K562 treated with DMSO at 1 percent for 24 hours (cell line): ENCODE data around the gene EGFL8. TPM values are rescaled to one million over a fixed set of nuclear protein-coding genes. Genes with fewer than 3 reads are reported as not detected.

Source experiments
- total RNA-seq: library from RNA; unstranded; fragments of 300-600 nt; gene quantifications from 2 replicates; pipeline ENCODE4 v1.2.3, GENCODE V29; 2022; ENCODE audit warnings: low read depth; ENCODE audit not compliant: insufficient read depth

Gene EGFL8
- total RNA-seq = 10.0 and 12.0 TPM in 2 replicates

DNA sequence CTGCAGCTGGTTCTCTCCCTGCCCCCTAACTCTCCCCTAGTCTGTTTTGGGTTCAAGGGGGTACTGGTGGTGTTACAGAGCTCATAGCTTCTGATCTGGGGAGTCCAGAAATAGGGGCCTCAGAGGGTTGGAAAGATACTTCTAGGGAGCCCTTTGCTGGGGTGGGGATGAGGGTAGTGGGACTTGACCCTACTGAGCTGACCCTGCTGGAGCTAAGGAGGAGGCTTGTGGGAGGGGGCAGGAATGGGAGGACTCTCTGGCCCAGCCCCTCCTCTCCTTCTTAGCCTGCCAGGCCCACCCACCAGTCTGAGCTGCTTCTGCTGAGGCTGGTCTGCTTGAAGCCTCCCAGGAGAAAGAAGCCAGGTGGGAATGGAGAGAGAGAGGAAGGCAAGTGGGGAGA is at the start of gene EGFL8:
TSS of gene EGFL8 (plus strand) at position 301 of the 400 bp plus-strand sequence. CDS start 1,571 bp downstream, outside the sequence.

DNA sequence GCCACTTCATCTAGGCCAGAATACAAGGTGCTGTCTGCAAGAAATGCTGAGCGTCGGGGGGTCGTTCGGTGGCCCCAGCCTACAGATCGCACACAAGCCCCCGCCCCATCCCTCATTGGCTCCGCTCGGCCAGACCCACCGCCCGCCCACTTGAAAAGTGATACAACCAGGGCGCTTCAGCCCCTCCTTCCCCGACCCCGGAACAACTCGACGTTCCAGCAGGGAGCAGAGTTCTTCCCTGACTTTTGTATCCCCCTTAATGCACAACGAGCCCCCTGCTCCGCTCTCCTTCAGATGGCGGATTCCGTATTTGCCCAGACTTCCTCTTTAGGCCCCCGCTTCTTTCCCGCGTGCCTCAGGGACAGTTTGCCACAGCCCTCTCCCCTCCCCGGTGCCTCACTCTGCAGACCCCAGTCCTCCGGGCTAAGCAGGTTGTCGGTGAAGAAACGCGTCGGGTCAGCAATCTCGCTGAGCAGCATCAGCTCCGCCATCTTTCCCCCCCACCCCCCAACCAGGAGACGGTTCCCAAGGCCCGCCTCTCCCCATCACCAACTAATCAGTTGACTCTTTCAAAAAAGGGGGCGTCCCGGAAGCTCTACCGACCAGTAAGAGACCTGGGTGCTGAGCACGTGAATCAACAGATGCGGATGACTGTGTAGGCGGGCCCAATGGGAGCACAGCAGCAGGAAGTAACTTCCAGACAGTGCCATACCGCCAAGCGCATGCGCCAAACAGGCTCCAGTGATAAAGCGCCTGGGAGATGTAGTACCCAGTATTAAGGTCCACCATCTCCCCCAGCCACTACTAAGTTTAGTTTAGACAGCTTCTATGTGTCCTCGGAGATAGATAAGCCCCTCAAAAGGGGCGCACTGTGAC is 36.4 kb upstream of the EGFL8 start, which contains the start of gene ATF6B:
TSS of gene ATF6B (minus strand) at position 530 of the 876 bp plus-strand sequence. CDS start at position 491, 39 bp downstream.

DNA sequence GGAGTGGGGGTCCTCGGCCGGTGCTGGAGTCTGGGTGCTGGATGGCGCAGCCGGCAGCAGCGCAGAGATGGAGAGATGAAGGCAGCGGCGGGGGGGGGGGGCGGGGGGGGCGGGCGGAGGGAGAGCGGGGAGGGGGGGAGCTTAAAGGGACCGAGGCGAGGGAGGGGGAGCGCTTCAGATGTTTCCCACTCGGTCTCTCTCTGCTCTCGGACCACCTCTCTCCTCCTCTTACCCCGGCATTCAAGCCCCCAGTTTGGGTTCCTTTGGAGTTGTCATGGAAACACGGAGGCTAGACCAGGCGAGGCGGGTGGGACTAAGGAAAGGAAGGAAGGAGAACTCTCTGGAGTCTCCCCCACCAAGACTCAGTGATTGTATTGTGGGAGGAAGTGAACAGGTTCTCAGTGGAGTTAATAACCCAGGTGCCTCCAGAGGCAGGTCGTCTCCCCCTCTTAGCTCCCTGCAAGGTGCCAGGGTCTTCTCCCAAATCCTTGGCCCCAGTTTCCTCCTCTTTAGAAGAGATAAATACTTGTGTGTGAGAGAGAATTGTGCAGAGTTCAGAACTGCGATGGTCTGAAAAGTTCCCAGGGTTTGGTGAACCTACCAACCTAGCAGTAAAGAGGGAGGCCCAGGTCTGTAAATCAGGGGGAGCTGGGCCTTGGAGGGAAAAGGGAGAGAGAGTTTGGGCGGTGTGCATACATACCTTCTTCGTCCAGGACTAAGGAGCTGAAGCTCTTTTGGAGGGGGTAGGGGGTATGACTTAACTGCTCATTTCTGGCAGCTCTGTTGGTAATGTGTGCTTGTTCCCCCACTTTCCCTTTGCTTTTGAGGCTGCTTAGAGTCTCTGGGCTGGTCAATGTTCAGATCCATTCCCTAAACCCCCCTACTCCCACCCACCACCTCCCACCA is 12.3 kb upstream of the EGFL8 start, which contains the start of gene PRRT1:
TSS of gene PRRT1 (minus strand) at position 77 of the 906 bp plus-strand sequence. CDS start 112 bp downstream, outside the sequence.

DNA sequence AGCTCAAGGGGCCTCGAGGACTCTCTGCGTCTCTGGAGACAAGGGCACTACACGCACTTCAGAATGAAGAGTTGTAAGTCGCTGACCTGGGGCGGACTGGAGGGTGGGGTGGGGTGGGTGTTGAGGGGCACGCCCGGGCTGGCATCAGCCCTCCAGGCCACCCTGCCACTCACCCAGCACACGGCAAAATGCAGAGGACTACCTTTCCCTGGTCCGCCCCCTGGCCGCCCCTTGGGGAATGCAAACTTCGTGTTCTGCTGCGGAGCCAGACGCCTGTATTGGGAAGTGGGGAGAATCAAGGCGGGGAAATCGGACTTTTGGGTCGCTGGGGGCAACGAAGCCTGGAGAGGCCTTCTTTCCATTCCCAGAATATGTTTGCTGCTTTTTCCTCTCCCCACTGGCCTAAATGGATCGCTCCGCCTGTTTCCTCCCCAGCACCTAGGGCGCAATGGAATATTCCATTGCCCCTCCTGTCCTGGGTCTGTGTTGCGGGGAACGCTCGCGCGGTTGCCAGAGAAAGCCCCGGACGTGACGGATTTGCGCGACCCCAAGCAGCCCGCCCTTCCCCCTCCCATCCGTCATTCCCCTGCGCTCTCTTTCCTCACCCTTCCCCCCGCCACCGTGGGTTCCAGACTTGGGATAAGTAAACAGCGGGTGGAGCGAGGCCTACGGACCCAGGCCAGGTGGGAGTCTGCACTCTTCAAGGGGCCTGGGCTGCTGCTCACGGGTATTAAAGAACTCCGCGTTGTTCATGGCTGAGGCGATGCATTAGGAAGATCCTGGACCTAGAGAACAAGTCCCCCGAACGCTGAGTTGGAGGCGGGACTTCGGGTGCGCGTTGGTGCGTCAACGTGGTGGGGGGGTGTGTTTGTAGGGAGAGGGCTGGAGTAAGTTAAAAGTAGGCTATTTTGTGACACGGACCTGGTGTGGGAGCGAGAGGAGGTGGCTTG is 10.6 kb upstream of the EGFL8 start, which contains the start of gene PPT2:
TSS of gene PPT2 (plus strand) at position 578 of the 950 bp plus-strand sequence. CDS start 454 bp downstream, outside the sequence.

DNA sequence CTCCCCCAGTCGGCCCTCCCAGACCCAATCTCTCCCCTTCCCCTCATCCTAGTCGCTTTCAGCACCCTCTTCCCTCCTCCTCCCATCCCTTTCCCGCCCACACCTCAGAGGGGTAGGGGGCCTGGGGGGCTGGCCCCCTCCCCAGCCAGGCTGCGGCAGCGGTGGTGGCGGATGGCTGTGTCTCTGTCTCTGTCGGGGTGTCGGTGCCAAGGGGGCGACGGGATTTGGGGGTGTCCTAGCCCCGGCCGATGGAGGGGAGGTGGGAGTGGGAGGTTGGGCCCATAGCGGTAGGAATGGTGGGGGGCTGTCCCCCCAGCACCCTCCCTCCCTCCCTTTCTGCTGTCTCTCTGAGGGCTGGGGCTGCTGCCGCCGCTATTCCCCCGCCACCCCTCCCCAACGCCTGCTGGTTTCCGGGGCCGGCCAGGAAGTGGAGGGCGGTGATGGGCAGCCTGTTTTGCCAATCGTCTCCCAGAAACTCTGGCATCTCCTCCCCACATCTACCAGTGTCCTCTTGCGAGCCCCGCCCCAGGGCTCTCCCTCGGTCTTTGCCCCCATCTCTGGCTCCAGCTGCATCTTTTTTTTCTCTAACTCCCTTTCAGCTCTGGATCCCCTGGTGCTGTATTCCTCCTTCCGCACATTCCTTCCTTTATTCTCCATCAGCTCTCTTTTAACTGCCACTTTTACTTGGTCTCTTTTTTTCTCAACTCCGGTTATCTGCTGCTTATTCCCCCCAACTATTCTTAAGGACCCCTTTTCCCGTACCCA is 11.5 kb downstream of the EGFL8 start, which contains the start of gene AGPAT1:
TSS of gene AGPAT1 (minus strand) at position 374 of the 765 bp plus-strand sequence. CDS start 4,588 bp downstream, outside the sequence.

DNA sequence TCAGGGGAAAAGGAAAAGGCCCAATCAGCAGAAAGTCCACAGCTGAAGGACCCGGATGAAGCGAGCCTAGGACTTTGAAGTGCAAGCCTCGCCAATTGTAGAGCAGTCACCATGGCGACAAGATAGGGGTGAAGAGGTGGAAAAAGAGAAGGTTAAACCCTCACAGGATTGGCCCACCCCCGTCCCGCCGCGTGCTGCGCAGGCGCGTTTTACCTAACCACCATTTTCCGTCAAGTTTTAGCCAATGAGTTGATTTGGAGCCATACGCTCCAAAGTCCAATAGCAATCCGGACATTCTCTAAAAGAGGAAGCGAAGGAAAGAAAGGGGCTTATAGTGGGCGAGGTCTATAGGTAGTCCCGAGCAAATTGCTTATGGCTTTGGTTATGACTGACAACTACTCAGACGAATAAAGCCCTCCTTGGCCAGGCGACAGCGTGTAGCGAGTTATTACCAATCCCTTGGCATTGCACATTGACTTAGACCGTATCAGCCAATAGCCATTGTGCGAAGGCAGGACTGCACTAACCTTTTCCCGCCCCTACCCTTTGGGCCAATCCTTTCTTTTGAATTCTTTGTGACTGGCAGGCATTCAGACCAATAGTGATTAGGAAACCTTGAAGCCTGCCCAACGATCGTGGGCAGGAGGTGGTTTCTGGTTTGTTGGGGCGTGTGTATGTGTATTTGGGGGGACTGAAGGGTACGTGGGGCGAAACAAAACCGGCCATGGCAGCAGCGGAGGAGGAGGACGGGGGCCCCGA is 13.6 kb downstream of the EGFL8 start, which contains the start of gene RNF5:
TSS of gene RNF5 (plus strand) at position 618 of the 759 bp plus-strand sequence. CDS start at position 725, 107 bp downstream.

DNA sequence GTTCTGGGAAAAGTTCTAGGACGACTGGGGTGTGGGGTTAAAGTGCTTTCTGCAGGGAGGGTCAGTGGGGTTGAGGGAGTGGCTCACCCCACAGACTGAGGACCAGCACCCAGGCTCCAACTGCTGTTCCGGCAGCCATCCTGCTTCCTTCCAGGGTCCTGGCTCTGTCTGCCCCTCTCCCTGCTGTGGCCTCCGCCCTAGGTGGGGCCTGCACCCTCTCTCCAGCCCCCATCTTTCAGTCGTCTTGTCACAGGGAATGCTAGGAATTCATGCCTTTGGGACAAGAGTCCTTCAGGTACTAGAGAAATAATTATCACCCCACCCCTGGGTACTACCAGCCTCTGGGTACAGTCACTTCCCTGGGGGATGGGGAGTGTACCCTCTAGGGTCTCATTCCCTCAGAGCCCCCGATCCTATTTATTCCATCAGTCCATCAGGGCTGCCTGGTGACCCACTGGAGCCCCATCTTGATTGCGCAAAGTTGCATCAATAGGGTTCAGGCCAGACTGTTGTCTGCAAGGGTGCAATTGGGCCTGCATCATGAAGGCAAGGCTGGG is 19.8 kb downstream of the EGFL8 start, which contains the start of gene AGER:
TSS of gene AGER (minus strand) at position 170 of the 557 bp plus-strand sequence. CDS start at position 139, 31 bp downstream.

DNA sequence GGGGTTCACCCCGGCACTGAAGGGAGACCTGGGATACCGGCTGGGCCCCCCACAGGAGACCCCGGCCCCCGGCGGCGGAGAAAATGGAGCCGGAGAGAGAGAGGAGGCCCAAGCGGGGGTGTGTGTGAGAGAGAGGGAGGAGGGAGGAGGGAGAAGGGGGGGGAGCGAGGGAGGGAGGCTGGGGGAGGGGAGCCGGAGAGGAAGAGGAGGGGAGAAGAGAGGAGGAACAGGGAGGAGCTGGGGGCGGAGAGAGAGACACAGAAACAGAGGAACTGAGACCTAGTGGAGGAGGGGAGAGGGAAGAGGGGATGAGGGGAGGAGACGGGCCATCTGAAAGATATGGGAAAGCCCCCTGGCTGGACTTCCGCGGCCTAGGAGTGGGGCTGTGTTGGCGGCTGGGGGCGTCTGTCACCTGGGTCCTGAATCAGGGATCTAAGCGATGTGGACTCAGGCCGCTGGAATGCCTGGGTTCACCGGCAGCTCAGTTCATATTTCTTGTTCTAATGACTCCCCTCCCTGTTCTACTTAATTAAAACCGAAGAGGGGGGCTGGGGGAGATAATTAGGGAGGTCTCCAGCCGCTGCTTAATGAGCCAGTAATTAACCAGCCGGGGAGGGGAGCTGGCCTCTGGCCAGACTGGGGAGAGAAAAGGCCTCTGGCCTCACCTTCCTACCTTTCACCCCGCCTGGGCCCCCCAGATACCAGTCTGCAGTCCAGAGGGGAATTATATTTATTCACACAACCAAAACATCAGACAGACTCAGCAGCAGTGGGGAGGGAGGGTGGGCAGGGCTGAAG is 25.9 kb downstream of the EGFL8 start, which contains the start of gene PBX2:
TSS of gene PBX2 (minus strand) at position 149 of the 798 bp plus-strand sequence. CDS start 287 bp downstream, outside the sequence.

DNA sequence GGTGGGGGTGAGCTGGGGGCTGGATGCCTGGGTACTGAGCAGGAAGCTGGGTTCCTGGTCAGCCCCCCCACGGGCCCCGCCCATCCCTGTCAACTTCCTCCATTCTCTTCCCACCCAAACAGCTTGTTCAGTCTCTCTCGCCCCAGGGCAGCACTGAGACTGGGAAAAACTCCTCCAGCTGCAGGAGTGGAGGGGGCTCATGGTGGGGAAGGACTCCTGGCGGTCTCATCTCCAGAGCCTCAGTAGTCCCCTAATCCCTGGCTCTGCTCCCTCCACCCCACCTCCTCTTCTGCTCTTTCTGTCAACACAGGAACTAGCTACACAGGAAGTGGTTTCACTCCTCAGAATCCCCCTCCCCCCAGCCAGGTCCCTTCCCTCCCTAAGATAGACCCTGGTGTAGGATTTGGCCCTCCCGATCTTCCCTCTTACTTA is 28.2 kb downstream of the EGFL8 start, which contains the start of gene GPSM3:
TSS of gene GPSM3 (minus strand) at position 36 of the 432 bp plus-strand sequence. CDS start 130 bp downstream, outside the sequence.

Other genes with a start within 250 kb of the EGFL8 start
- 7.2 and 10.1 TPM in 2 replicates for gene C2, start 236.9 kb upstream of the EGFL8 start, total RNA-seq
- 2.5 and 2.8 TPM in 2 replicates for gene CFB, start 218.5 kb upstream of the EGFL8 start, total RNA-seq
- gene NELFE, start 205.6 kb upstream of the EGFL8 start, total RNA-seq = 120 and 122 TPM in 2 replicates
- 75.7 and 86.4 TPM in 2 replicates for gene SKIC2, start 205.4 kb upstream of the EGFL8 start, total RNA-seq
- 23.3 and 24.2 TPM in 2 replicates for gene DXO, start 192.5 kb upstream of the EGFL8 start, total RNA-seq
- 4.4 and 5.0 TPM in 2 replicates for gene C4A, start 182.5 kb upstream of the EGFL8 start, total RNA-seq
- 3.8 and 7.6 TPM in 2 replicates for gene C4B, start 149.8 kb upstream of the EGFL8 start, total RNA-seq
- 0.49 and 1.4 TPM in 2 replicates for gene CYP21A2, start 126.2 kb upstream of the EGFL8 start, total RNA-seq
- gene TNXB, start 55.3 kb upstream of the EGFL8 start, total RNA-seq = 23.0 and 27.2 TPM in 2 replicates
- 120 and 121 TPM in 2 replicates for gene ATF6B, start 36.3 kb upstream of the EGFL8 start, total RNA-seq
- 19.9 and 22.7 TPM in 2 replicates for gene FKBPL, start 34.3 kb upstream of the EGFL8 start, total RNA-seq
- gene PRRT1, start 12.7 kb upstream of the EGFL8 start, total RNA-seq = 7.6 and 8.4 TPM in 2 replicates
- 38.4 and 44.1 TPM in 2 replicates for gene PPT2, start 10.5 kb upstream of the EGFL8 start, total RNA-seq
- gene AGPAT1, start 11.5 kb downstream of the EGFL8 start, total RNA-seq = 167 and 178 TPM in 2 replicates
- gene RNF5, start 13.8 kb downstream of the EGFL8 start, total RNA-seq = 253 and 277 TPM in 2 replicates
- gene AGER, start 19.7 kb downstream of the EGFL8 start, total RNA-seq = 4.7 and 8.9 TPM in 2 replicates
- gene PBX2, start 25.6 kb downstream of the EGFL8 start, total RNA-seq = 76.1 and 79.7 TPM in 2 replicates
- 61.3 and 66.5 TPM in 2 replicates for gene GPSM3, start 28.0 kb downstream of the EGFL8 start, total RNA-seq
- 2.8 and 2.9 TPM in 2 replicates for gene NOTCH4, start 59.5 kb downstream of the EGFL8 start, total RNA-seq
- gene TSBP1, start 207.3 kb downstream of the EGFL8 start, total RNA-seq = not detected in 2 replicates
- gene BTNL2, start 242.6 kb downstream of the EGFL8 start, total RNA-seq = not detected in 2 replicates